GM12874 (cell line): ENCODE data around the gene DNAJC8.

ENCODE experiments used
- CTCF ChIP-seq: IDR thresholded peaks from 2 replicates; pipeline ENCODE4 v1.5.1; 2011; ENCODE audit warnings: low read depth, mild to moderate bottlenecking, control low read depth, low read length, moderate library complexity; ENCODE audit not compliant: insufficient read depth

Gene DNAJC8

GRCh38 chr1:28197682-28198415 lies 35.0 kb downstream of the DNAJC8 start:
- TF ChIP-seq CTCF: no peak

- no peak for TF ChIP-seq CTCF
These were observed 36.5 kb downstream of the DNAJC8 start for GRCh38 chr1:28196330-28196729.

- TF ChIP-seq CTCF: no peak
These were observed 37.0 kb downstream of the DNAJC8 start for GRCh38 chr1:28195780-28196179.

GRCh38 chr1:28194326-28195035 lies 38.3 kb downstream of the DNAJC8 start:
- TF ChIP-seq CTCF: no peak

- no peak for TF ChIP-seq CTCF
These were observed 39.1 kb downstream of the DNAJC8 start for GRCh38 chr1:28193701-28194161.

GRCh38 chr1:28190996-28191645 lies 41.7 kb downstream of the DNAJC8 start:
- no peak for TF ChIP-seq CTCF

GRCh38 chr1:28190337-28190979 lies 42.4 kb downstream of the DNAJC8 start:
- no peak for TF ChIP-seq CTCF
